K562 (cell line): Measurements from ENCODE around the gene SRF. TPM values are rescaled to one million over a fixed set of nuclear protein-coding genes. Genes with fewer than 3 reads are reported as not detected.

Experiments
- ATAC-seq: fragments of 200-7000 bp; cut with Tn5 transposase; 3 replicates; pipeline ENCODE4 v1.9.1; 2020; ENCODE audit warnings: moderate library complexity
- BruUV-seq: library from RNA; stranded (reverse); fragments of 400-500 nt; replicated peaks from 2 replicates; lab custom pipeline; 2021; lab: Mats Ljungman, UMichigan
- CTCF ChIA-PET: fragments of 300-600 bp; formaldehyde crosslinking; extraction: SDS; loops from one replicate; lab custom pipeline; 2021; ENCODE audit warnings: low intra/inter-chr PET ratio; lab: Yijun Ruan, JAX
- POLR2A ChIA-PET: fragments of 300-600, 350-650 bp; sonication (Branson Sonifier 250); formaldehyde crosslinking; extraction: SDS; loops from one replicate; lab custom pipeline; 2021; ENCODE audit warnings: antibody characterized with exemption, inconsistent platforms; lab: Yijun Ruan, JAX
- DNase-seq, 4 experiments: peaks; one replicate each; pipeline versions ENCODE4 v3.0.0 to v3.0.0-alpha.2; 2011 to 2018; ENCODE audit warnings: low spot score in 3 of 4, mixed read lengths in 3 of 4; ENCODE audit errors: extremely low read depth in 1 of 4
- FAIRE-seq: peaks from 2 replicates; lab custom pipeline; 2011; peaks lifted over from hg19 to GRCh38; lab: Jason Lieb, UNC
- H2AFZ ChIP-seq: 2 replicates; pipeline ENCODE4 v1.6.0; 2011; ENCODE audit warnings: low read depth, low read length, control low read depth, inconsistent platforms
- H3K27ac ChIP-seq: fragments of 200-600 bp; 3 replicates; pipeline ENCODE4 v1.8.0; 2011; ENCODE audit warnings: low read depth, mild to moderate bottlenecking, control low read depth, inconsistent platforms, low read length, moderate library complexity, mixed read lengths; ENCODE audit errors: extremely low read depth
- H3K27me3 ChIP-seq, 2 experiments: fragments of 300-600 bp in 1 of 2; 2 replicates in 1 of 2; 3 replicates in 1 of 2; pipeline versions ENCODE4 v1.6.0 to v1.8.0; 2011; ENCODE audit warnings: inconsistent platforms in 2 of 2, low read length in 2 of 2, mild to moderate bottlenecking in 1 of 2, mixed read lengths in 1 of 2, moderate library complexity in 1 of 2; ENCODE audit not compliant: control insufficient read depth in 2 of 2, insufficient read depth in 2 of 2
- H3K36me3 ChIP-seq: fragments of 300-600 bp; 3 replicates; pipeline ENCODE4 v1.8.0; 2011; ENCODE audit warnings: mild to moderate bottlenecking, low read length, inconsistent platforms; ENCODE audit not compliant: control insufficient read depth, insufficient read depth
- H3K4me1 ChIP-seq, 2 experiments: fragments of 200-600 bp in 1 of 2; replicated peaks in 1 of 2; 2 replicates in 1 of 2; 3 replicates in 1 of 2; pipeline versions ENCODE4 v1.5.1 to v1.8.0; 2011; ENCODE audit warnings: inconsistent platforms in 2 of 2, low read length in 2 of 2, mild to moderate bottlenecking in 1 of 2, mixed read lengths in 1 of 2, moderate library complexity in 1 of 2; ENCODE audit not compliant: control insufficient read depth in 2 of 2, insufficient read depth in 2 of 2
- H3K4me2 ChIP-seq: 2 replicates; pipeline ENCODE4 v1.6.1; 2011; ENCODE audit warnings: low read length, control low read depth, inconsistent platforms, mixed read lengths; ENCODE audit not compliant: insufficient read depth
- H3K4me3 ChIP-seq: fragments of 200-600 bp; sonication (generic), shearing (Covaris generic); 2 replicates; pipeline ENCODE4 v1.5.1; 2016; ENCODE audit warnings: control low read depth, inconsistent platforms
- H3K79me2 ChIP-seq: fragments of 200-600 bp; 3 replicates; pipeline ENCODE4 v1.8.0; 2011; ENCODE audit warnings: low read length, inconsistent platforms; ENCODE audit not compliant: control insufficient read depth, insufficient read depth
- H3K9ac ChIP-seq, 2 experiments: 2 replicates each; pipeline versions ENCODE4 v1.6.0 to v1.6.1; 2011; ENCODE audit warnings: low read depth in 2 of 2, low read length in 2 of 2, control low read depth in 1 of 2, inconsistent platforms in 1 of 2, mild to moderate bottlenecking in 1 of 2, mixed read lengths in 1 of 2; ENCODE audit not compliant: insufficient read depth in 1 of 2
- H3K9me1 ChIP-seq: one replicate; pipeline ENCODE4 v1.6.0; 2011; ENCODE audit warnings: inconsistent platforms, mild to moderate bottlenecking, low read length, moderate library complexity; ENCODE audit not compliant: control insufficient read depth, insufficient read depth
- H3K9me3 ChIP-seq: replicated peaks from 2 replicates; pipeline ENCODE4 v1.5.1; 2011; ENCODE audit warnings: low read depth, low read length, inconsistent platforms; ENCODE audit not compliant: control insufficient read depth, insufficient read depth
- H4K20me1 ChIP-seq: replicated peaks from 2 replicates; pipeline ENCODE4 v1.6.1; 2011; ENCODE audit warnings: low read length, inconsistent platforms, mixed read lengths; ENCODE audit not compliant: control insufficient read depth, insufficient read depth
- FOXJ2 ChIP-seq: fragments of 200-800 bp; sonication (Bioruptor generic); IDR thresholded peaks from 2 replicates; pipeline ENCODE4 v1.6.1; 2016; ENCODE audit warnings: missing genetic modification characterization, missing compliant biosample characterization
- JUND ChIP-seq, 2 experiments: IDR thresholded peaks; 2 replicates in 1 of 2; 3 replicates in 1 of 2; pipeline ENCODE4 v1.6.1; 2011; ENCODE audit warnings: borderline replicate concordance in 2 of 2, low read depth in 2 of 2, low read length in 2 of 2, improper control_type of control experiment in 1 of 2, missing biosample characterization in 1 of 2, missing genetic modification characterization in 1 of 2, missing genetic modification reagents in 1 of 2
- KLF16 ChIP-seq: IDR thresholded peaks from 2 replicates; pipeline ENCODE4 v1.6.1; 2016; ENCODE audit warnings: antibody characterized with exemption
- NONO ChIP-seq, 2 experiments: fragments of 200-400 bp in 1 of 2; fragments of 450-650 bp in 1 of 2; formaldehyde crosslinking in 1 of 2; IDR thresholded peaks; 2 replicates each; pipeline ENCODE4 v1.6.1; 2017; ENCODE audit warnings: low read depth in 2 of 2, mild to moderate bottlenecking in 2 of 2, moderate library complexity in 2 of 2, low read length in 1 of 2
- PHF8 ChIP-seq: fragments of 200-600 bp; sonication (generic); IDR thresholded peaks from 2 replicates; pipeline ENCODE4 v1.6.1; 2012; ENCODE audit warnings: mixed run types, mild to moderate bottlenecking, inconsistent platforms, low read length, moderate library complexity, borderline replicate concordance
- SMC3 ChIP-seq: conservative IDR thresholded peaks from 2 replicates; pipeline ENCODE4 v1.6.1; 2011; ENCODE audit warnings: low read depth, low read length, improper control_type of control experiment; ENCODE audit not compliant: insufficient read depth
- YY1 ChIP-seq, 3 experiments: IDR thresholded peaks; 2 replicates each; pipeline ENCODE4 v1.6.1; 2011; ENCODE audit warnings: low read length in 2 of 3, mild to moderate bottlenecking in 2 of 3, moderate library complexity in 2 of 3, borderline replicate concordance in 1 of 3, control low read depth in 1 of 3, low read depth in 1 of 3; ENCODE audit not compliant: insufficient read depth in 3 of 3, insufficient replicate concordance in 2 of 3, control insufficient read depth in 1 of 3, insufficient read length in 1 of 3; ENCODE audit errors: extremely low read depth in 1 of 3
- ZBTB34 ChIP-seq: fragments of 250-450 bp; sonication (Bioruptor Pico); IDR thresholded peaks from 2 replicates; pipeline ENCODE4 v1.8.0; 2021; ENCODE audit warnings: mild to moderate bottlenecking, moderate library complexity
- ZNF324 ChIP-seq: fragments of 250-450 bp; sonication (Bioruptor Pico); IDR thresholded peaks from 2 replicates; pipeline ENCODE4 v1.4.0; 2020; ENCODE audit warnings: mild to moderate bottlenecking
- WGBS: fragments of 100-300 bp; shearing (Covaris generic); methylation state at CpG from one replicate; pipeline ENCODE4 v1.1.6; 2016; ENCODE audit warnings: low coverage, mixed read lengths; ENCODE audit not compliant: insufficient coverage; ENCODE audit errors: missing lambda C conversion rate; 5-methylcytosine and 5-hydroxymethylcytosine counted together
- in situ Hi-C: fragments of 300-500 bp; cut with MboI; formaldehyde crosslinking; loops from 4 replicates; pipeline ENCODE4 v1.15.0; 2018; ENCODE audit warnings: inconsistent platforms, mixed read lengths
- intact Hi-C: fragments of 100-400 bp; cut with micrococcal nuclease; formaldehyde crosslinking; loops from 2 replicates; pipeline ENCODE4 v1.14.2; 2022
- polyA plus RNA-seq, 8 experiments: library from polyadenylated mRNA; depleted of rRNA in 4 of 8; stranded (reverse) in 5 of 8; unstranded in 3 of 8; fragments of >200 nt; fragmentation: Nextera tagmentation in 2 of 8; fragmentation: Illumina TruSeq in 1 of 8; extraction: Ambion mirVana in 2 of 8; extraction: Trizol in 1 of 8; gene quantifications; 2 replicates each; pipeline versions ENCODE4 v1.2.1 to v1.2.3, GENCODE V29; 2011 to 2014; ENCODE audit warnings: inconsistent platforms in 1 of 8, missing spikeins in 1 of 8
- total RNA-seq, 7 experiments: library from RNA; depleted of rRNA in 6 of 7; stranded (reverse); fragments of >200 nt in 6 of 7; fragmentation: Illumina TruSeq in 2 of 7; extraction: Trizol in 2 of 7; gene quantifications; 2 replicates each; pipeline versions ENCODE4 v1.2.1 to v1.2.3, GENCODE V29; 2011 to 2021; ENCODE audit warnings: low replicate concordance in 1 of 7
- TF ChIP-seq, protein P1 (sequence below): sonication (generic); formaldehyde crosslinking; IDR thresholded peaks from 2 replicates; pipeline ENCODE4 v1.4.0; 2020; ENCODE audit warnings: mild to moderate bottlenecking, missing genetic modification reagents
- TF ChIP-seq, protein P2 (sequence below): fragments of 200-400 bp; formaldehyde crosslinking; IDR thresholded peaks from 2 replicates; pipeline ENCODE4 v1.6.1; 2017; ENCODE audit warnings: mild to moderate bottlenecking, low read depth, low read length, moderate library complexity

SRF gene
- total and polyA plus RNA-seq, 9 of the 15 experiments (the other 6 are each of a cell fraction or from before 2014, with no cell fraction given): 2.5 to 37.0 (median 24.6) TPM

DNA sequence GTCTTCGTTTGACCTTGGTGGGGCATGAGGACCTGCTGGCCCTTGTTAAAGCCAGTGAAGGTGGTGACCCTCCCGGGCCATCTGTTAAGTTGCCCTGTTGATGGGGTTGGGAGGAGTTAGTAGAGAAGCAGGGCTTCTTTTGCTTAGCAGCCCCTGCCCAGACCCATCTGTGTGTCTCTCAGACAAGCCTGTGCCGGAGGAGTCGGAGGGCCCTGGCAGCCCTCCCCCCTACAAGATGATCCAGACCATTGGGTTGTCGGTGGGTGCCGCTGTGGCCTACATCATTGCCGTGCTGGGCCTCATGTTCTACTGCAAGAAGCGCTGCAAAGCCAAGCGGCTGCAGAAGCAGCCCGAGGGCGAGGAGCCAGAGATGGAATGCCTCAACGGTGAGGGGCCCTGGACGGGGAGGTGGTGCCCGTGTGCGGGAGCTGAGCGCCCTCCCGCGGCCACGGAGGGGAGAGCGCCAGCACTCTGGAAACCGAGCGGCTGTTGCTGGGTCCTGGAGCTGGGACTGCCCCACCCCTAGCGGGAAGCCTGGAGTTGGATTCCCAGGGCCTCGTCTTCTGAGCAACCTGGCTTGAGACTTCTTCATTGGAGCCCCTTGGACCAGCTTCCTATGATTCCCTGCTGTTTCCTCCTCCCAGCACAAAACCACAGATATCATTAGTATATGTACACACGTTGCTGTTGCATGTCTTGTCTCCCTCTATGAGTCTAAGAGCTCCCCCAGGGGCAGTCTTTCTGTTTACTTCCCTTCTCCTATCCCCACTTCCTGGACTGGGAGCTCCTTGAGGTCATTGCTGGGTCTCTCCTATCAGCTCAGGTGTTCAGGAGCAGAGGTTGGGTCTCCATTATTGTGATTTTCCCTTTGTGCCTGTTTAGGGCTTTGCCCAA, 27.6 kb upstream of the SRF start:
- intact Hi-C loops: loop anchor here (1.0 to 2.0 kb wide), 4 partner anchors 73 to 242 kb away; no protein-coding TSS in a partner anchor
- WGBS: 20% methylated on average over 24 of the region's 25 CpGs
- Histone ChIP-seq H2AFZ (peak overlapping the region; percentile 97), H3K36me3 (no peaks in the 10 kb centered on the region), H3K9me3 (no peaks in the 10 kb centered on the region), H3K9me1 (no peaks in the 10 kb centered on the region), H3K4me3 (no peak overlapping the region), H4K20me1 (no peaks in the 10 kb centered on the region), H3K27ac (peak overlapping the region; percentile 47; the same call in 2 of the 3 replicates), H3K27me3 (no peaks in the 10 kb centered on the region; a peak in 1 of 5 replicates), H3K4me1 (peaks cover 5 to 21% of the 10 kb centered on the region in 2 experiments; a peak in 4 of 5 replicates), H3K4me2 (peak overlapping the region; percentile 59), H3K9ac (peak overlapping the region in 1 of 2 experiments; percentile 46; a peak in 1 of 4 replicates), H3K79me2 (no peaks in the 10 kb centered on the region)
- peak; percentile 99 for ATAC-seq
- DNase-seq: peak; percentile 91 to 98 (median 96)
- ChIA-PET CTCF (interaction anchor here (0.6 to 2.5 kb wide), 6 partner anchors 13 to 515 kb away, joined by 3 to 22 read pairs (median 14); no protein-coding TSS in a partner anchor), POLR2A (interaction anchor here (0.5 to 2.4 kb wide), 24 partner anchors 12 to 371 kb away, joined by 3 to 22 read pairs (median 3); partner anchors contain the start of genes CUL7, KLC4, KLHDC3 and MEA1)
- in situ Hi-C loops: loop anchor here (5.0 kb wide), 1 partner anchor 236 kb away; no protein-coding TSS in a partner anchor
- no TSS peak for BruUV-seq
- FAIRE-seq: peak; percentile 85
- TF ChIP-seq ZBTB34 (CRISPR knock-in tag) (no peak), JUND (IDR thresholded peaks at IDR 0.05; ENCODE audit: borderline replicate concordance, low read depth, low read length) (peak; percentile 46; the same call in 1 of the 2 replicates), JUND (tag; IDR thresholded peaks at IDR 0.05; ENCODE audit: borderline replicate concordance, low read depth, low read length) (peak; percentile 31; the same call in 1 of the 3 replicates), SMC3 (peak; percentile 99), ZNF324 (CRISPR knock-in tag) (no peak), KLF16 (0 out of 2 replicates have a peak, but pooled peaks have one; percentile 53), PHF8 (no peak), NONO (IDR thresholded peaks at IDR 0.05; ENCODE audit: low read depth in 2 of 2, low read length in 1 of 2) (peak in 1 of 2 experiments; percentile 70; a peak in 1 of 4 replicates), YY1 (IDR thresholded peaks at IDR 0.05; ENCODE audit: borderline replicate concordance in 1 of 3, control insufficient read depth in 1 of 3, extremely low read depth in 1 of 3, insufficient read depth in 3 of 3, insufficient read length in 1 of 3, insufficient replicate concordance in 2 of 3, low read depth in 1 of 3, low read length in 2 of 3) (peak in 2 of 3 experiments; percentile 29 to 60), FOXJ2 (tag) (0 out of 2 replicates have a peak, but pooled peaks have one; percentile 30)
- TF ChIP-seq, protein P1, sequence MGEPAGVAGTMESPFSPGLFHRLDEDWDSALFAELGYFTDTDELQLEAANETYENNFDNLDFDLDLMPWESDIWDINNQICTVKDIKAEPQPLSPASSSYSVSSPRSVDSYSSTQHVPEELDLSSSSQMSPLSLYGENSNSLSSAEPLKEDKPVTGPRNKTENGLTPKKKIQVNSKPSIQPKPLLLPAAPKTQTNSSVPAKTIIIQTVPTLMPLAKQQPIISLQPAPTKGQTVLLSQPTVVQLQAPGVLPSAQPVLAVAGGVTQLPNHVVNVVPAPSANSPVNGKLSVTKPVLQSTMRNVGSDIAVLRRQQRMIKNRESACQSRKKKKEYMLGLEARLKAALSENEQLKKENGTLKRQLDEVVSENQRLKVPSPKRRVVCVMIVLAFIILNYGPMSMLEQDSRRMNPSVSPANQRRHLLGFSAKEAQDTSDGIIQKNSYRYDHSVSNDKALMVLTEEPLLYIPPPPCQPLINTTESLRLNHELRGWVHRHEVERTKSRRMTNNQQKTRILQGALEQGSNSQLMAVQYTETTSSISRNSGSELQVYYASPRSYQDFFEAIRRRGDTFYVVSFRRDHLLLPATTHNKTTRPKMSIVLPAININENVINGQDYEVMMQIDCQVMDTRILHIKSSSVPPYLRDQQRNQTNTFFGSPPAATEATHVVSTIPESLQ (CRISPR knock-in tag): 0 out of 2 replicates have a peak, but pooled peaks have one; percentile 30
- TF ChIP-seq, protein P2, sequence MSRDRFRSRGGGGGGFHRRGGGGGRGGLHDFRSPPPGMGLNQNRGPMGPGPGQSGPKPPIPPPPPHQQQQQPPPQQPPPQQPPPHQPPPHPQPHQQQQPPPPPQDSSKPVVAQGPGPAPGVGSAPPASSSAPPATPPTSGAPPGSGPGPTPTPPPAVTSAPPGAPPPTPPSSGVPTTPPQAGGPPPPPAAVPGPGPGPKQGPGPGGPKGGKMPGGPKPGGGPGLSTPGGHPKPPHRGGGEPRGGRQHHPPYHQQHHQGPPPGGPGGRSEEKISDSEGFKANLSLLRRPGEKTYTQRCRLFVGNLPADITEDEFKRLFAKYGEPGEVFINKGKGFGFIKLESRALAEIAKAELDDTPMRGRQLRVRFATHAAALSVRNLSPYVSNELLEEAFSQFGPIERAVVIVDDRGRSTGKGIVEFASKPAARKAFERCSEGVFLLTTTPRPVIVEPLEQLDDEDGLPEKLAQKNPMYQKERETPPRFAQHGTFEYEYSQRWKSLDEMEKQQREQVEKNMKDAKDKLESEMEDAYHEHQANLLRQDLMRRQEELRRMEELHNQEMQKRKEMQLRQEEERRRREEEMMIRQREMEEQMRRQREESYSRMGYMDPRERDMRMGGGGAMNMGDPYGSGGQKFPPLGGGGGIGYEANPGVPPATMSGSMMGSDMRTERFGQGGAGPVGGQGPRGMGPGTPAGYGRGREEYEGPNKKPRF: no peak
